GM18498 (cell line): ENCODE data around the gene CCT6A.
A peak's percentile ranks its signal among the peaks of the same experiment; 100 is the strongest.
"Not testable (repeated sequence)": the region's sequence is repeated elsewhere in the genome, so short reads cannot be mapped to it uniquely, and the experiment has no call there.

Source experiments
- ATAC-seq: cut with Tn5 transposase; IDR thresholded peaks from one replicate; pipeline ENCODE4 v1.9.1; 2021; ENCODE audit warnings: mild to moderate bottlenecking, moderate library complexity; ENCODE audit not compliant: unreplicated experiment

The CCT6A gene

GRCh38 chr7:56051339-56052191, at the start of gene CCT6A, which contains the start of gene PSPH:
CCT6A (plus strand) TSS chr7:56051765; CDS start chr7:56051849, 84 bp downstream.
PSPH (minus strand) TSS chr7:56051444; CDS start chr7:56021212, 30,232 bp downstream.
- ATAC-seq = peak; percentile 97

GRCh38 chr7:56003749-56004148, 47.8 kb upstream of the CCT6A start:
- no peak for ATAC-seq

- ATAC-seq = no peak
Measured at GRCh38 chr7:56007167-56007652, 44.4 kb upstream of the CCT6A start.

- ATAC-seq = no peak
Measured at GRCh38 chr7:56007891-56008290, 43.7 kb upstream of the CCT6A start.

GRCh38 chr7:56009695-56010094, 41.9 kb upstream of the CCT6A start:
- ATAC-seq = no peak

DNA sequence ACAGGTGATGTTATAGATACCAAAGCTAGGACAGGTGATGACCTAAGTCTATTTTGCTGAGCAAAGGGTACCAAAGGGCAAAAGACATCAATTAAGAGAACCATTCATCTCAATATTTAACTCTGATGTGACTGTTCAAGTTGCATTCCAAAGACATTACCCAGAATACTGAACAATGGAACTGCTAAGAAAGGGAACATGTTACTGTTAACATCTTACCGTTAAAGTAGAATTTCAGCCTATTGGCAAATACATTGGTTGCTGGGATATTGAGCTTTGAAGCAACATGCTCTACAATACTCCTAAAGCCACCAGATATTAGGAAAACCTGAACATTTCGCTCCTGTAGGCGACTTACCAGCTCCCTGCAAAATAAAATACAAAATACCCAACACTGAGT, 34.5 kb upstream of the CCT6A start:
- ATAC-seq = not testable (repeated sequence)

- ATAC-seq = no peak
Measured at GRCh38 chr7:56019501-56019900, 32.1 kb upstream of the CCT6A start.

GRCh38 chr7:56023500-56023899, 28.1 kb upstream of the CCT6A start:
- ATAC-seq = no peak

DNA sequence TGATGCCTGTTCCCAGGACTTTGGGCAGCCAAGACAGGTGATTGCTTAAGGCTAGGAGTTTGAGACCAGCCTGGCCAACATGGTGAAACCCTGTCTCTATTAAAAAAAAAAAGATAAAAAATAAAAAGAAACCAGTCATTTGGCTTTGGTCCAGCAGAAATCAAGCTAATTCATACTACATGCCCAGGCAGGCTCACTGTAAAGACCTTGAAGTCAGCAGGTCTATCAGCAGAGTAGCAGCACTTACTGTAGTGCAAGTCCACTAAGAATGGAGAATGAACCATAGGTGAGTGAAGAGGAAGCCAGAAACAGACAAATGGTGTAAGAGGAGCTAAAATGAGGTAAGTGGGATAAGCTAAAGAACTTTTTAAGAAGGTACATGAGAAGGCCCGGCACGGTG, 25.0 kb upstream of the CCT6A start:
- ATAC-seq = no peak

GRCh38 chr7:56028942-56029630, 22.5 kb upstream of the CCT6A start:
- ATAC-seq = no peak

DNA sequence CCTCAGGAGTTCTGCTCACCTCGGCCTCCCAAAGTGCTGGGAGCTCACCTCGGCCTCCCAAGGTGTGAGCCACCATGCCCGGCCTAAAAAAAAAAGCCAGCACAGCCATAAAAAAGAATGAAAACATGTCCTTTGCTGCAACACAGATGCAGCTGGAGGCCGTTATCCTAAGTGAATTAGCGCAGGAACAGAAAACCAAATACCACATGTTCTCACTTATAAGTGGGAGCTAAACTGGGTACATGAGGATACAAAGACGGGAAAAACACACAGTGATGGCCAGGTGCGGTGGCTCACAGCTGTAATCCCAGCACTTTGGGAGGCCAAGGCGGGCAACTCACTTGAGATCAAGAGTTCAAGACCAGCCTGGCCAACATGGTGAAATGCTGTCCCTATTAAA, 21.2 kb upstream of the CCT6A start:
- no peak for ATAC-seq

- not testable (repeated sequence) for ATAC-seq
Measured at GRCh38 chr7:56031556-56031955, 20.0 kb upstream of the CCT6A start.

GRCh38 chr7:56032578-56032977, 19.0 kb upstream of the CCT6A start:
- ATAC-seq = not testable (repeated sequence)

DNA sequence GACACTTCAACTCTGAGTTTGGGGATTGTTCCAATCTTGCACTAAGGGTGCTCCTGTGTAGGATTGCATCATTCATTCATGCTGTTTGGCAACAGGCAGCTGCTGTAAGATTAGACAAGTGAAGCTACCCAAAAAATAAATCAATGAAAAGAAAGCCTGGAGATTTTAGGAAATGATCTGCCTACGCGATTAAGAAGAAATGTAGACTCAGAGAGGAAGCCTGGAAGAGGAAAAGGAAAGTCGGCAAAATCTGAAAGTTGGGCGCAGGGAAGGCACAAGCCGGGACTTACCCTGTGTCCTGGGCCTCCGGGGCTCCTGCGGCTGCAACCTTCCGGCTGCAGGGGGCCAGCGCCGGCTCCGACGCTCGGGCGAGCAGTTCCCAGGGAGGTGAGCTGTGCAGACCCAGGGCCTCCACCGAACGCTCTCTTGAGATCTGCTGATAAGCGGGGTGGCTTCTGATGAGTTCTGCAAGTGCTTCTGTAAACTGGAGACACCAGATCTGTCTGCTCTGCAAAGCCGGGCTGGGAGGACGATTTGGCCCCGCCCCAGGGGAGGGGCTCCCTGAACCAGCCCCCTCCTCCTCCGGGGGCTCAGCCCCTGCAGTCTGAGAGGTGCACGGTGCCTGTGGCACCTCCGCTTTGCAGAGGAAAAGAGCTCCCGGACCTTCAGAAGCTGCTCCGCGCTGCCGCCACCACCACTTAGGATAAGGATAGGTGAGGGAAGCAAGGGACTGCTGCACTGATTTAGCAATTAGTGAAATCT, 17.7 kb upstream of the CCT6A start:
- peak; percentile 98 for ATAC-seq

- no peak for ATAC-seq
Measured at GRCh38 chr7:56040730-56041129, 10.8 kb upstream of the CCT6A start.

- not testable (repeated sequence) for ATAC-seq
Measured at GRCh38 chr7:56045758-56046157, 5.8 kb upstream of the CCT6A start.

DNA sequence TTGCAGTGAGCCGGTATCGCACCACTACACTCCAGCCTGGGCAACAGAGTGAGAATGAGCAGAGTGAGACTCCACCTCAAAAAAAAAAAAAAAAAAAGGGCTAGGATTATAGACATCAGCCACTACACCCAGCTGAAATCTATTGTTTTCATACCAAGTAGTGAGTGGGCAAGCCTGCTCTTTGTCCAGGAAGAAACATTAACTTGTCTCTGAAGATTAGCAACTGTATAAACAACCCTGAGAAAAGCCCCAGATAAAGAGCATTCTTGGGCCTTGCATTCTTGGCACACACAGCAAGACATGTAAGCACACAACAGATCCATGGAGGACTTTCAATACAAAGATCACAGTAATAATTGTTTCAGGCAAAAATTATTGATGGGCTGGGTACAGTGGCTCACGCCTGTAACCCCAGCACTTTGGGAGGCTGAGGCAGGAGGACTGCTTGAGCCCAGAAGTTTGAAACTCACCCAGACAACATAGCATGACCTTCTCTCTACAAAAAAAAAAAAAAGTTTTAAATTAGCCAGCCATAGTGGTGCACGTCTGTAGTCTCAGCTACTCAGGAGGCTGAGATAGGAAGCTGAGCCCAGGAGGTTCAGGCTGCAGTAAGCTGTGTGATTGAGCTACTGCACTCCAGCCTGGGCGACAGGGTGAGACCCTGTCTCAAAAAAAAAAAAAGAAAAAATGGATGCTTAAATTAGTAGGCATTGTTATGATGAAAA, 4.7 kb upstream of the CCT6A start:
- ATAC-seq = no peak

GRCh38 chr7:56047446-56048116, 4.0 kb upstream of the CCT6A start:
- ATAC-seq = not testable (repeated sequence)

- ATAC-seq = no peak
Measured at GRCh38 chr7:56048245-56048644, 3.3 kb upstream of the CCT6A start.

- not testable (repeated sequence) for ATAC-seq
Measured at GRCh38 chr7:56048763-56049162, 2.8 kb upstream of the CCT6A start.
